ENCODE measurements around the gene PROX1.

DNA sequence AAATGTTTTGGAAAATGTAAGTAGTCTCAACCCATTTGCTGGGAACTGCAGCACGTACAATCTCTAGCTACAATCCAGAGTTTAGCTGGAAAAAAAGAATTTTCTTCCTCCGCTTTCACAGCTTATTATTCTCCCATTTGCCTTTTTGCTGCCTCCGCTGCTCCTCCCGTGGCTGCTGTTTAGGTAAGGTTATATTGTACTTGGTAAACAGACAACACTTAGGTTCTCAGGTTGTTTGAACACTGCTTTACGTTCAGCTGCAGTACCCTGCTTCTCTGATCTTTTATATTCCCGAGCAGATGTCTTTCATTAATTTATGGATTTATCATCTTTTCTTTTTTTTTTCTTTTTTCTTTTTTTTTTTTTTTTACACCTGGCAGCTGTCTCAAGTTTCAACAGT, 14.3 kb downstream of the PROX1 start:
- TF ChIP-seq, protein P1, sequence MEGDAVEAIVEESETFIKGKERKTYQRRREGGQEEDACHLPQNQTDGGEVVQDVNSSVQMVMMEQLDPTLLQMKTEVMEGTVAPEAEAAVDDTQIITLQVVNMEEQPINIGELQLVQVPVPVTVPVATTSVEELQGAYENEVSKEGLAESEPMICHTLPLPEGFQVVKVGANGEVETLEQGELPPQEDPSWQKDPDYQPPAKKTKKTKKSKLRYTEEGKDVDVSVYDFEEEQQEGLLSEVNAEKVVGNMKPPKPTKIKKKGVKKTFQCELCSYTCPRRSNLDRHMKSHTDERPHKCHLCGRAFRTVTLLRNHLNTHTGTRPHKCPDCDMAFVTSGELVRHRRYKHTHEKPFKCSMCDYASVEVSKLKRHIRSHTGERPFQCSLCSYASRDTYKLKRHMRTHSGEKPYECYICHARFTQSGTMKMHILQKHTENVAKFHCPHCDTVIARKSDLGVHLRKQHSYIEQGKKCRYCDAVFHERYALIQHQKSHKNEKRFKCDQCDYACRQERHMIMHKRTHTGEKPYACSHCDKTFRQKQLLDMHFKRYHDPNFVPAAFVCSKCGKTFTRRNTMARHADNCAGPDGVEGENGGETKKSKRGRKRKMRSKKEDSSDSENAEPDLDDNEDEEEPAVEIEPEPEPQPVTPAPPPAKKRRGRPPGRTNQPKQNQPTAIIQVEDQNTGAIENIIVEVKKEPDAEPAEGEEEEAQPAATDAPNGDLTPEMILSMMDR (IDR thresholded peaks at IDR 0.05) = no peak
- TF ChIP-seq EZH2 (IDR thresholded peaks at IDR 0.05) = no peak
- no peak for TF ChIP-seq EZH2phosphoT487 (IDR thresholded peaks at IDR 0.05)

Measured in neural progenitor cell (in vitro differentiated cells).